GM11168 (cell line): ENCODE data around the gene TCIRG1.

ENCODE experiments used
- in situ Hi-C: fragments of 300-500 bp; cut with MboI; formaldehyde crosslinking; loops from one replicate; pipeline ENCODE4 v1.12.0; 2022; ENCODE audit warnings: low sequenced_read_pairs; ENCODE audit not compliant: unreplicated experiment

The TCIRG1 gene

GRCh38 chr11:68049509-68050370 is 10.9 kb downstream of the TCIRG1 start:
- in situ Hi-C loops = no loop called here

GRCh38 chr11:68050371-68050841 is 11.6 kb downstream of the TCIRG1 start:
- in situ Hi-C loops = no loop called here

GRCh38 chr11:68051191-68052136 is 12.6 kb downstream of the TCIRG1 start:
- in situ Hi-C loops = no loop called here

DNA sequence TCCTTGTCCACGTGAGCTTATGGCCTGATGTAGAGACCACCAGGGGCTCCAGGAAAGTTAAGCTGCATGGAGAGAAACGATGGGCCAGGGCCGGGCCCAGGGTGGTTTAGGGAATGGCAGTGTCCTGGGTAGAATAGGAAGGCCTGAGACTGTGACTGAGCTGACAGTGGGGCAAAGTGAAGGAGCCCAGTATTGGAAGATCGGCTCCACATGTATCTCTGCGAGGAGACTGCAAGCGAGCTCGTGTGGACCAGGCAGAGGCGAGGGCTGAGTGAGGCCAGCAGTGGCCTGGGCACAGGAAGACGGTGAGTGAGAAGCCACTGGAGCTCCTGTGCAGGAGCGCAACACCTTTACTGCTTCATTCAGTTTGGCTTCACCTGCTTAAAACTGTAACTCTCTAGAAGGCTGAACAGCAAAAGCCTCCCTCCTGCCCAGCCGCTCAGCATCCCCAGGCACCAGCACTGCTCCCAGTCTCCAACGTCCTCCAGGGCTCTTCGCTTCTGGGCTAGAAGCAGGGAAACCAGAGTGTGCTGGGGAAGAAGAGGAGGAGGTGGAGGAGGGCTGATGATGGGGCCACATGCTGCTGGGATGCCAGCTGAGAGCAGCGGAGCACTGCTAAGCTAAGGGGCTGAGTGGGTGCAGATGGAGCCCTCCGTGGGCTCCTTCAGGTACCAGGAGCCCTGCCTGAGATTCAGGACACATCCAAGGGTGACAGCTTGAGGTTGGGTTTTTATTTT is 13.5 kb downstream of the TCIRG1 start:
- in situ Hi-C loops = no loop called here

DNA sequence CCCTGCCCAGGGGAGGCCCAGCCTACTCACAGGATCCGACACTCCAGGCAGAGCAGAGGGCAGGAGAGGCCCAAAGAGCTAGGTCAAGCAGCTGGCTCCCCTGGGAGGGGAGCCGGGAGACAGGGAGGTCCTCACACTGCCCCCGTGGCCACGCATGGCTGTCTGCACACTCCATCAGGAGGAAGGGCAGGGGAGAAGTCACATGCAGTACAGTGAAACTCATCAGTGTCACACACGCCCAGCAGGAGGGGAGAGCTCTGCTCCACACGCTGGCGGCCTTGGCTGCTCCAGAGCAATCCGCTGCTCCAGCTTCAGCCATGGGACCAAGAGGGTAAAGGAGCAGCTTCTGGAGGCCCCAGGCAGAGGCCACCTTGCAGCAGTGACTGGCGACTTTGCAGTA is 14.3 kb downstream of the TCIRG1 start:
- in situ Hi-C loops = no loop called here

- in situ Hi-C loops = no loop called here
Measured at GRCh38 chr11:68053981-68054812, 15.4 kb downstream of the TCIRG1 start.

DNA sequence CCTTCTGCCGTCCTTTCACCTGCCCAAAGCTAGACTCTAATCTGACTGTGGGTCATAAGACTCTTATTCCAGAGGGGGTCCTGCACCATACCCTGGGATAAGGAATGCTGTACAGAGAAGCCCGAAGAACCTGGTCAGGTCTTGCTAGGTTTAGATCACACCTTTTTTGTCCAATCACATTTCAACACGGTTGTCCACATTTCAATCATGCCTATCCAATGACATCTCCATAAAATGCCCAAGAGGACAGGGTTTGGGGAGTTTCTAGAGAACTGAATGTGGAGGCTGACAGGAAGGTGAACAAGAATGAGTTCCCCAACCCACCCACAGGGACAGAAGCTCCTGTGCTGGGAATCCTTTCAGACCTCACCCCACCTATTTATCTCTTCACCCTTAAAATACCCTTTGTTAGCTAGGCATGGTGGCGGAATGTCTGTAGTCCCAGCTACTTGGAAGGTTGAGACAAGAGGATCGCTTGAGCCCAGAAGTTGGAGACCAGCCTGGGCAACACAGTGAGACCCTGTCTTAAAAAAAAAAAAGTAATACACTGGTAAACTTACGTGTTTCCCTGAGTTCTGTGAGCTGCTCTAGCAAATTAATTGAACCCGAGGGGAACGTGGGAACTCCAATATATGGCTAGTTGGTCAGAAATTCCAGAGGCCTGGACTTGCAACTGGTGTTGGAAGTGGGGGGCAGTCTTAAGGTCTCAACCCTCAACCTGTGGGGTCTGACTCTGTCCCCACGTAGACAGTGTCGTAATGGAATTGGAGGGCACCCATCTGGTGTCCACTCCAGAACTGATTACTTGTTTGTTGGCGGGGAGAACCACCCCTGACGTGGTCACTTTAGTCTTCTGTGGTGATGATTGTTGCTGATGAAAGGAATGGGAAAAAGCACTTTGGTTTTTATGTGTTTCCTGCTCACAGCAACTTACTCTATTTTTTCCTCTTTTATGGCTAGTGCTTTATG is 17.8 kb downstream of the TCIRG1 start:
- in situ Hi-C loops = no loop called here

DNA sequence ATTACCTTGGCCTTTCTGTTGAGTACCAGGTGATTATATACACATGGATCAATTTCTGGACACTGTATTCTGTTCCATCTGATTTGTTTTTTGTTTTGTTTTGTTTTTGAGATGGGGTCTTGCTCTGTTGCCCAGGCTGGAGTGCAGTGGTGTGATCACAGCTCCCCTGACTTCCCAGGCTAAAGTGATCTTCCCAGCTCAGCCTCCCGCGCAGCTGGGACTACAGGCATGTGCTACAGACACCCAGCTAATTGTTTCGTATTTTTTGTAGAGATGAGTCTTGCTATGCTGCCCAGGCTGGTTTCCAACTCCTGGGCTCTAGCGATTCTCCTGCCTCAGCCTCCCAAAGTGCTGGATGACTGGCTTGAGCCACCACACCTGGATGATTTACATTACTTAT is 19.0 kb downstream of the TCIRG1 start:
- in situ Hi-C loops = no loop called here

DNA sequence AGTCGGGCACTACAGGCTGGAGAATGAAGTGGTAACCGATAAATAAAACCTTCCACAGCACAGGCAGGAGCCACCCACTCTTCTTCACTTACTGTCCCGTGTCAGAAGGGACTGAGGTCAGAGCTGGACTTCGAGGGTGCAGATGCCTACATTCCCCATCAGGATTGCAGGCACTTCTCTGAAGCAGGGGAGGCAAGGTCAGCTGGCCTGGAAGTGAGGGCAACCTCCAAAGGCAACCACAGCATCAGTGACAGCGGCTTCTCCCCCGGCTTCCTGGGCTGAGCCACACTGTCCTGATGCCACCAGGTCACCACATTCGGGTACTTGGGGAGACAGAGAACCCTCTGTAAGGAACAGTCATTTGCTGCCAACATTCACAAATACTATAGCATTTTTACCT is 22.7 kb downstream of the TCIRG1 start:
- in situ Hi-C loops = no loop called here

- in situ Hi-C loops = no loop called here
Measured at GRCh38 chr11:68064926-68065325, 26.1 kb downstream of the TCIRG1 start.

- in situ Hi-C loops = no loop called here
Measured at GRCh38 chr11:68065841-68066240, 27.0 kb downstream of the TCIRG1 start.

- in situ Hi-C loops = no loop called here
Measured at GRCh38 chr11:68066742-68067141, 27.9 kb downstream of the TCIRG1 start.

DNA sequence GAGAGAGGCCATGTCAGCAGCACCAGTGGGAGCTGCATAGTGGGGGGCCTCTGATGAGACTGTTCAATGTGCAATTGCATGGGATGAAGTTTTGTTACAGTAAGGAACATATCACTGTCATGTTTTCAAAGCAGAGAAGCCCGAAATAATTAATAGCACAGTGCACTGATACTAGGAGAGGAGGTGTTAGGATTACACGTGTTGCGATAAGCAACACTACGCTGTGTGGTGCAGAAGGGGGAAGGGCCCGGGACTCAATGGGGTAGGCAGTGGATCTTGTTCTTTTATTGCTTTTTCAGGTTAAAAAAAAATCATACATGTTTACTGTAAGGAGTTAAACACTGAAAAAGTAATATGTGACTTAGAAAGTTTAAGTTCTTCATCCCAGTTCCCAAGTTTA is 29.2 kb downstream of the TCIRG1 start:
- in situ Hi-C loops = no loop called here

- in situ Hi-C loops = no loop called here
Measured at GRCh38 chr11:68071281-68072048, 32.6 kb downstream of the TCIRG1 start.

DNA sequence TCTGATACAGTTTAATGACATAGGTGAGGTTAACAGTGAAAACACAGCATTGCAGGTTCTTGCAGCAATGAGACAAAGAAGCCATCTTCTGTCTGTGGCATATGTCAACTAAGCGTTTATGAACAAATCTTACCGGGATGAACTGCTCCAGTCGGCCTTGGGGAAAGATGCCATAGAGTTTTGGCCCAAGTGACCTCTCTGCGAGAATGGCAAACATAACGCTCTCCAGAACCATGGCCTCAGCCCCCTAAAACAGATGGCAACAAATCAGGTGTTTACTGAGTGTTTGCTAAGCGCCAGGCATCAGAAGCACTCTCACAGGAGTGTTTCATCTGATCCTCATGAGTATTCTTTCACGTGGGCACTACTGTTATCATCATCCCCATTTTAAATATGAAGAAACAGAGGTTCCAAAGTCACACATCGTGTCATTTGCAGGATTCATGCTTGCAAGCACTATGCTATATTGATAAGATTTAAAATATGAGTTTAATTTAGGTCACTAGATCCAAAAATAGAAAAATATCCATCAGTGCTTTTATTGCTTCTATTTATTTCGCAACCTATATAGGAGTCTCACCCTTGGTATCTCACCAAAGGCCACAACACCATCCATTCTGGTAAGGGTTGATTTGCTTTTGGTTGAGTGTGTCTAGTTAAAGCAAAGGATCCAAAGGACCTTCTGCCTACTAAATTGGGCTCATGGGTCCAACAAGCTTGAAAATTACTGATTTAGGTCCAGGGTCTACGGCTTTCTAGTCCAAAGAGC is 35.9 kb downstream of the TCIRG1 start:
- in situ Hi-C loops = no loop called here

GRCh38 chr11:68076371-68077042 is 37.7 kb downstream of the TCIRG1 start:
- in situ Hi-C loops = no loop called here
